Fibroblast of mammary gland (primary cell): Measurements from ENCODE around the gene OR11A1.

Source experiments
- DNase-seq: peaks from one replicate; pipeline ENCODE4 v3.0.0-alpha.2; 2010; ENCODE audit warnings: low read depth
- H3K4me3 ChIP-seq: 2 replicates; pipeline ENCODE4 v1.5.1; 2011; ENCODE audit warnings: low read depth, mild to moderate bottlenecking, low read length, moderate library complexity; ENCODE audit not compliant: control insufficient read depth
- CTCF ChIP-seq: conservative IDR thresholded peaks from 2 replicates; pipeline ENCODE4 v1.5.1; 2011; ENCODE audit warnings: low read depth, low read length, inconsistent platforms; ENCODE audit not compliant: control insufficient read depth, insufficient read depth

The OR11A1 gene

GRCh38 chr6:29419516-29419915 is 37.4 kb downstream of the OR11A1 start:
- no peak for TF ChIP-seq CTCF
- no peak overlapping the region for H3K4me3 ChIP-seq
- DNase-seq: no peak

- no peak for TF ChIP-seq CTCF
- H3K4me3 ChIP-seq: no peak within 1 kb of the TSS
- DNase-seq: no peak
Observed at GRCh38 chr6:29414588-29414987, 42.3 kb downstream of the OR11A1 start, which contains the start of gene OR12D1. OR12D1 (plus strand) TSS chr6:29414928.

- no peak for DNase-seq
- no peak overlapping the region for H3K4me3 ChIP-seq
- TF ChIP-seq CTCF: no peak
Observed at GRCh38 chr6:29403801-29404200, 53.1 kb downstream of the OR11A1 start.

- H3K4me3 ChIP-seq: no peak overlapping the region
- TF ChIP-seq CTCF: no peak
- DNase-seq: no peak
Observed at GRCh38 chr6:29399525-29399924, 57.3 kb downstream of the OR11A1 start.

- no peak for TF ChIP-seq CTCF
- H3K4me3 ChIP-seq: no peak within 1 kb of the TSS
- DNase-seq: no peak
Observed at GRCh38 chr6:29395331-29395730, 61.5 kb downstream of the OR11A1 start, which contains the start of gene OR12D2. OR12D2 (plus strand) TSS chr6:29395631; CDS start chr6:29396700, 1,069 bp downstream.

- H3K4me3 ChIP-seq: no peak overlapping the region
- DNase-seq: no peak
- no peak for TF ChIP-seq CTCF
Observed at GRCh38 chr6:29388533-29388932, 68.3 kb downstream of the OR11A1 start.

- H3K4me3 ChIP-seq: no peak overlapping the region
- no peak for TF ChIP-seq CTCF
- peak; percentile 1 for DNase-seq
Observed at GRCh38 chr6:29376003-29376402, 80.9 kb downstream of the OR11A1 start.
